Hepatocyte (in vitro differentiated cells): ENCODE results near the gene RPL35A.

ENCODE experiments used
- EZH2 ChIP-seq: fragments of 200-600 bp; sonication (generic); IDR thresholded peaks from 2 replicates; pipeline ENCODE4 v1.6.1; 2016; ENCODE audit warnings: antibody characterized with exemption, mild to moderate bottlenecking, borderline replicate concordance
- TF ChIP-seq, protein P1 (sequence below): fragments of 200-600 bp; sonication (generic); IDR thresholded peaks from 2 replicates; pipeline ENCODE4 v1.5.1; 2016; ENCODE audit warnings: antibody characterized with exemption, mild to moderate bottlenecking; ENCODE audit not compliant: poor library complexity

DNA sequence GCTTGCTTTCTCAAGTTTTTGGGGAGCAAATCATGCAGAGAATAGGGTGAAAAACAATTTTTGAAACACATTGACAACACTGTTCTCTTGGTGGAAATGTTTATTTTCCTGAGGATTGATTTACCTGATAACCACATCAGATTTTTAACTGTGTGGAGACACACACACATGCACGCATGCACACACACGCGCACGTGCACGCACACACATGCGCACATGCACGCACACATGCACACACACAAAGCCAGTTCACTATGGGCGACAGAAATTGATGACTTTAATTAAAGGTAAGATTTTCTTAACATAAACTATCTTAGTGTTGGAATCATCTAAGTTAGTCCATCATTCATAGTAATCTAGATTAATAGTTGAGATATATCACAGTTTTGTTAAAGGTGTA lies 25.3 kb downstream of the RPL35A start:
- TF ChIP-seq, protein P1, sequence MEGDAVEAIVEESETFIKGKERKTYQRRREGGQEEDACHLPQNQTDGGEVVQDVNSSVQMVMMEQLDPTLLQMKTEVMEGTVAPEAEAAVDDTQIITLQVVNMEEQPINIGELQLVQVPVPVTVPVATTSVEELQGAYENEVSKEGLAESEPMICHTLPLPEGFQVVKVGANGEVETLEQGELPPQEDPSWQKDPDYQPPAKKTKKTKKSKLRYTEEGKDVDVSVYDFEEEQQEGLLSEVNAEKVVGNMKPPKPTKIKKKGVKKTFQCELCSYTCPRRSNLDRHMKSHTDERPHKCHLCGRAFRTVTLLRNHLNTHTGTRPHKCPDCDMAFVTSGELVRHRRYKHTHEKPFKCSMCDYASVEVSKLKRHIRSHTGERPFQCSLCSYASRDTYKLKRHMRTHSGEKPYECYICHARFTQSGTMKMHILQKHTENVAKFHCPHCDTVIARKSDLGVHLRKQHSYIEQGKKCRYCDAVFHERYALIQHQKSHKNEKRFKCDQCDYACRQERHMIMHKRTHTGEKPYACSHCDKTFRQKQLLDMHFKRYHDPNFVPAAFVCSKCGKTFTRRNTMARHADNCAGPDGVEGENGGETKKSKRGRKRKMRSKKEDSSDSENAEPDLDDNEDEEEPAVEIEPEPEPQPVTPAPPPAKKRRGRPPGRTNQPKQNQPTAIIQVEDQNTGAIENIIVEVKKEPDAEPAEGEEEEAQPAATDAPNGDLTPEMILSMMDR: no peak
- TF ChIP-seq EZH2: no peak
